Naive thymus-derived CD4-positive, alpha-beta T cell (primary cell): ENCODE results near the gene ROBO1. TPM values are rescaled to one million over a fixed set of nuclear protein-coding genes. Genes with fewer than 3 reads are reported as not detected.

ENCODE experiments used
- ATAC-seq: fragments of 150-1000 bp; cut with Tn5 transposase; 2 replicates; pipeline ENCODE4 v1.10.0; 2021; ENCODE audit warnings: mild to moderate bottlenecking, moderate library complexity
- CTCF ChIA-PET: fragments of 350-600 bp; sonication (Branson Sonifier 250); formaldehyde crosslinking; loops from one replicate; lab custom pipeline; 2021; ENCODE audit warnings: antibody characterized with exemption; lab: Charles Lee
- POLR2A ChIA-PET: fragments of 350-600 bp; sonication (Branson Sonifier 250); formaldehyde crosslinking; loops from one replicate; lab custom pipeline; 2021; ENCODE audit warnings: antibody characterized with exemption, inconsistent platforms; lab: Charles Lee
- DNase-seq, 9 donors: peaks; one replicate each; pipeline versions ENCODE4 v3.0.0 to v3.0.0-alpha.2; 2020 to 2022; ENCODE audit warnings: mixed read lengths in 1 of 9
- H3K27ac ChIP-seq: one replicate; pipeline ENCODE4 v1.7.0; 2013; ENCODE audit warnings: mild to moderate bottlenecking, low read depth, low read length, moderate library complexity
- H3K27me3 ChIP-seq, 2 donors: one replicate each; pipeline ENCODE4 v1.7.0; 2013; ENCODE audit warnings: low read length in 2 of 2, mild to moderate bottlenecking in 2 of 2, moderate library complexity in 2 of 2; ENCODE audit not compliant: control insufficient read depth in 2 of 2, insufficient read depth in 2 of 2
- H3K36me3 ChIP-seq, 3 experiments: 1 replicate in 2 of 3; 2 replicates in 1 of 3; pipeline ENCODE4 v1.7.0; 2013; ENCODE audit warnings: low read length in 3 of 3, mild to moderate bottlenecking in 3 of 3, moderate library complexity in 1 of 3; ENCODE audit not compliant: insufficient read depth in 3 of 3, control insufficient read depth in 2 of 3
- H3K4me1 ChIP-seq, 2 donors: one replicate each; pipeline ENCODE4 v1.7.0; 2013; ENCODE audit warnings: low read length in 2 of 2, mild to moderate bottlenecking in 2 of 2, moderate library complexity in 1 of 2; ENCODE audit not compliant: control insufficient read depth in 2 of 2, insufficient read depth in 2 of 2
- H3K4me3 ChIP-seq: 2 replicates; pipeline ENCODE4 v1.7.0; 2013; ENCODE audit warnings: mild to moderate bottlenecking, low read length
- H3K9me3 ChIP-seq, 3 experiments: 1 replicate in 2 of 3; 2 replicates in 1 of 3; pipeline ENCODE4 v1.7.0; 2013; ENCODE audit warnings: low read length in 3 of 3; ENCODE audit not compliant: control insufficient read depth in 2 of 3
- H3K27ac Mint-ChIP-seq, 9 donors: one replicate each; pipeline ENCODE4 v1.8.0; 2020 to 2022; ENCODE audit warnings: mixed read lengths in 9 of 9, mild to moderate bottlenecking in 8 of 9, moderate library complexity in 5 of 9, inconsistent platforms in 2 of 9
- H3K27me3 Mint-ChIP-seq, 5 donors: one replicate each; pipeline ENCODE4 v1.8.0; 2021 to 2022; ENCODE audit warnings: mixed read lengths in 5 of 5, mild to moderate bottlenecking in 1 of 5
- H3K36me3 Mint-ChIP-seq, 5 donors: one replicate each; pipeline ENCODE4 v1.8.0; 2020 to 2022; ENCODE audit warnings: mixed read lengths in 5 of 5, mild to moderate bottlenecking in 3 of 5, inconsistent platforms in 1 of 5
- H3K4me1 Mint-ChIP-seq, 7 donors: one replicate each; pipeline ENCODE4 v1.8.0; 2020 to 2022; ENCODE audit warnings: mixed read lengths in 7 of 7, mild to moderate bottlenecking in 3 of 7, inconsistent platforms in 1 of 7
- H3K4me3 Mint-ChIP-seq, 10 donors: one replicate each; pipeline ENCODE4 v1.8.0; 2020 to 2022; ENCODE audit warnings: mild to moderate bottlenecking in 10 of 10, mixed read lengths in 10 of 10, moderate library complexity in 6 of 10, inconsistent platforms in 2 of 10
- H3K9me3 Mint-ChIP-seq, 11 donors: one replicate each; pipeline ENCODE4 v1.8.0; 2020 to 2022; ENCODE audit warnings: mixed read lengths in 11 of 11, mild to moderate bottlenecking in 4 of 11, inconsistent platforms in 1 of 11, moderate library complexity in 1 of 11
- intact Hi-C, 2 donors: fragments of 100-400 bp; cut with micrococcal nuclease; formaldehyde crosslinking; loops; one replicate each; pipeline ENCODE4 v1.15.1; 2023
- polyA plus RNA-seq, 2 donors: library from polyadenylated mRNA; unstranded; fragments of 300-500 nt; fragmentation: Illumina TruSeq; gene quantifications; one replicate each; pipeline ENCODE4 v1.2.3, GENCODE V29; 2021
- total RNA-seq, 6 experiments: library from RNA in 5 of 6; stranded (reverse) in 5 of 6; gene quantifications; 1 replicate in 5 of 6; 2 replicates in 1 of 6; pipeline ENCODE4 v1.2.3 and lab custom pipeline; 2021 to 2026

ROBO1 gene
- total and polyA plus RNA-seq, 7 experiments from 2014 or later: 0.08 to 0.59 (median 0.26) TPM; not detected in 2

GRCh38 chr3:78749056-78749455 is 1018.7 kb downstream of the ROBO1 start:
- no peaks in the 10 kb centered on the region for H3K36me3 Mint-ChIP-seq
- Histone ChIP-seq H3K27ac (no peak overlapping the region), H3K36me3 (no peaks in the 10 kb centered on the region), H3K27me3 (no peaks in the 10 kb centered on the region), H3K9me3 (no peaks in the 10 kb centered on the region), H3K4me1 (no peaks in the 10 kb centered on the region), H3K4me3 (no peak overlapping the region)
- DNase-seq (no peak), ATAC-seq (no peak)
- H3K9me3 Mint-ChIP-seq: peaks cover 0 to 18% (median 2%) of the 10 kb centered on the region in 11 donors
- H3K4me3 Mint-ChIP-seq: no peak overlapping the region
- ChIA-PET CTCF (no interaction called here), POLR2A (no interaction called here)
- intact Hi-C loops: no loop called here
- no peak overlapping the region for H3K27ac Mint-ChIP-seq
- H3K4me1 Mint-ChIP-seq: no peaks in the 10 kb centered on the region
- H3K27me3 Mint-ChIP-seq: no peaks in the 10 kb centered on the region

- H3K27me3 Mint-ChIP-seq: no peaks in the 10 kb centered on the region
- H3K27me3 ChIP-seq: no peaks in the 10 kb centered on the region
Measured at GRCh38 chr3:78745847-78746246, 1022.0 kb downstream of the ROBO1 start.

GRCh38 chr3:78742491-78742890 is 1025.3 kb downstream of the ROBO1 start:
- Mint-ChIP-seq H3K27ac (no peak overlapping the region), H3K4me1 (no peaks in the 10 kb centered on the region), H3K36me3 (no peaks in the 10 kb centered on the region), H3K9me3 (peaks cover 0 to 18% (median 8%) of the 10 kb centered on the region in 11 donors), H3K27me3 (no peaks in the 10 kb centered on the region), H3K4me3 (no peak overlapping the region)
- Histone ChIP-seq H3K27ac (no peak overlapping the region), H3K4me3 (no peak overlapping the region), H3K9me3 (no peaks in the 10 kb centered on the region), H3K27me3 (no peaks in the 10 kb centered on the region), H3K4me1 (no peaks in the 10 kb centered on the region), H3K36me3 (no peaks in the 10 kb centered on the region)
- CTCF ChIA-PET: no interaction called here
- intact Hi-C loops: no loop called here
- ATAC-seq (no peak), DNase-seq (no peak)
- POLR2A ChIA-PET: no interaction called here

More at GRCh38 chr3:78745847-78746246, 1022.0 kb downstream of the ROBO1 start:
- CTCF ChIA-PET: interaction anchor here (0.7 kb wide), 1 partner anchor 251 kb away, joined by 3 read pairs; no protein-coding TSS in a partner anchor
- POLR2A ChIA-PET: no interaction called here
- intact Hi-C loops: no loop called here
- Histone ChIP-seq H3K4me3 (no peak overlapping the region), H3K9me3 (no peaks in the 10 kb centered on the region), H3K36me3 (no peaks in the 10 kb centered on the region), H3K27ac (no peak overlapping the region), H3K4me1 (no peaks in the 10 kb centered on the region)
- Mint-ChIP-seq H3K27ac (no peak overlapping the region), H3K4me1 (no peaks in the 10 kb centered on the region), H3K9me3 (peaks cover 0 to 28% (median 2%) of the 10 kb centered on the region in 11 donors), H3K4me3 (no peak overlapping the region), H3K36me3 (no peaks in the 10 kb centered on the region)
- no peak for DNase-seq
- ATAC-seq: no peak

- H3K27me3 Mint-ChIP-seq: no peaks in the 10 kb centered on the region
- H3K9me3 ChIP-seq: no peaks in the 10 kb centered on the region
- no peaks in the 10 kb centered on the region for H3K36me3 Mint-ChIP-seq
- no peaks in the 10 kb centered on the region for H3K27me3 ChIP-seq
- H3K4me3 ChIP-seq: no peak overlapping the region
- POLR2A ChIA-PET: no interaction called here
- H3K4me1 Mint-ChIP-seq: no peaks in the 10 kb centered on the region
- H3K27ac Mint-ChIP-seq: no peak overlapping the region
- no peaks in the 10 kb centered on the region for H3K36me3 ChIP-seq
- no peak for DNase-seq
- H3K4me1 ChIP-seq: no peaks in the 10 kb centered on the region
- no peak overlapping the region for H3K4me3 Mint-ChIP-seq
- H3K9me3 Mint-ChIP-seq: peaks cover 0 to 21% (median 8%) of the 10 kb centered on the region in 11 donors
- CTCF ChIA-PET: no interaction called here
- ATAC-seq: no peak
- intact Hi-C loops: no loop called here
- no peak overlapping the region for H3K27ac ChIP-seq
Measured at GRCh38 chr3:78742041-78742440, 1025.8 kb downstream of the ROBO1 start.

- intact Hi-C loops: no loop called here
- Mint-ChIP-seq H3K4me1 (no peaks in the 10 kb centered on the region), H3K4me3 (no peak overlapping the region), H3K27ac (no peak overlapping the region), H3K27me3 (no peaks in the 10 kb centered on the region), H3K36me3 (no peaks in the 10 kb centered on the region), H3K9me3 (peaks cover 0 to 25% (median 8%) of the 10 kb centered on the region in 11 donors)
- ChIA-PET CTCF (no interaction called here), POLR2A (no interaction called here)
- Histone ChIP-seq H3K27me3 (no peaks in the 10 kb centered on the region), H3K36me3 (no peaks in the 10 kb centered on the region), H3K9me3 (no peaks in the 10 kb centered on the region), H3K4me3 (no peak overlapping the region), H3K27ac (no peak overlapping the region), H3K4me1 (no peaks in the 10 kb centered on the region)
- ATAC-seq (no peak), DNase-seq (no peak)
Measured at GRCh38 chr3:78741066-78741645, 1026.6 kb downstream of the ROBO1 start.

- peaks cover 0 to 16% (median 5%) of the 10 kb centered on the region in 11 donors for H3K9me3 Mint-ChIP-seq
- no peak for DNase-seq
- Histone ChIP-seq H3K27me3 (no peaks in the 10 kb centered on the region), H3K27ac (no peak overlapping the region), H3K36me3 (no peaks in the 10 kb centered on the region), H3K4me3 (no peak overlapping the region), H3K9me3 (no peaks in the 10 kb centered on the region), H3K4me1 (no peaks in the 10 kb centered on the region)
- POLR2A ChIA-PET: no interaction called here
- H3K4me1 Mint-ChIP-seq: no peaks in the 10 kb centered on the region
- ATAC-seq: no peak
- H3K27ac Mint-ChIP-seq: no peak overlapping the region
- no peaks in the 10 kb centered on the region for H3K27me3 Mint-ChIP-seq
- CTCF ChIA-PET: interaction anchor here (0.6 kb wide), 1 partner anchor 43 kb away, joined by 6 read pairs; no protein-coding TSS in a partner anchor
- H3K36me3 Mint-ChIP-seq: no peaks in the 10 kb centered on the region
- no peak overlapping the region for H3K4me3 Mint-ChIP-seq
- intact Hi-C loops: no loop called here
Measured at GRCh38 chr3:78738833-78739232, 1029.0 kb downstream of the ROBO1 start.

- H3K27ac ChIP-seq: no peak overlapping the region
- Mint-ChIP-seq H3K4me3 (no peak overlapping the region), H3K9me3 (peaks cover 0 to 11% (median 5%) of the 10 kb centered on the region in 11 donors), H3K36me3 (no peaks in the 10 kb centered on the region), H3K27ac (no peak overlapping the region), H3K4me1 (no peaks in the 10 kb centered on the region), H3K27me3 (no peaks in the 10 kb centered on the region)
- ChIA-PET POLR2A (no interaction called here), CTCF (no interaction called here)
- H3K4me3 ChIP-seq: no peak overlapping the region
- H3K27me3 ChIP-seq: no peaks in the 10 kb centered on the region
- intact Hi-C loops: no loop called here
- no peaks in the 10 kb centered on the region for H3K4me1 ChIP-seq
- DNase-seq: no peak
- no peaks in the 10 kb centered on the region for H3K36me3 ChIP-seq
- H3K9me3 ChIP-seq: no peaks in the 10 kb centered on the region
- no peak for ATAC-seq
Measured at GRCh38 chr3:78737988-78738387, 1029.8 kb downstream of the ROBO1 start.
